DMS 273 (cell line): ENCODE data around the gene ZNF286A.
"Not testable (repeated sequence)": the region's sequence is repeated elsewhere in the genome, so short reads cannot be mapped to it uniquely, and the experiment has no call there.

Experiments
- DNase-seq: peaks from one replicate; lab custom pipeline; 2025; ENCODE audit not compliant: unreplicated experiment; lab: John Stamatoyannopoulos, UW

The ZNF286A gene

DNA sequence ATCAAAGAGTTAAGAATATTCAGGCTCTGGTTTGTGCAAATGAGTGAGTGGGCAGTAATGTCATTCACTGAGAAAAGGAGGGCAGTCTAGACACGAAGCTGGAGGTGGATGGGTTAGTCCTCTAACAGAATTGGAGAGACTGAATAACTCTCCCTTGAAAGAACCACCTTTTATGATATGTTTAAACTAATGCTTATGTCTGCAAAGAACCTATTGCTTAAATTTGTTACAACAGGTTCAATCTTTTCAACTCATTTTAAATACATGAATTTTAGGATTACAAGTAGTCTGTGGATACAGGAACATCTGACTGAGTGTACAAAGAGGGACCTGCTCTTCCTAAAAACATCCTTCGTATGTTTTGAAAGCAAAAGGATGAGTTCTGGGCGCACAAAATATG, 585 bp upstream of the ZNF286A start:
- peak; percentile 11 for DNase-seq

DNA sequence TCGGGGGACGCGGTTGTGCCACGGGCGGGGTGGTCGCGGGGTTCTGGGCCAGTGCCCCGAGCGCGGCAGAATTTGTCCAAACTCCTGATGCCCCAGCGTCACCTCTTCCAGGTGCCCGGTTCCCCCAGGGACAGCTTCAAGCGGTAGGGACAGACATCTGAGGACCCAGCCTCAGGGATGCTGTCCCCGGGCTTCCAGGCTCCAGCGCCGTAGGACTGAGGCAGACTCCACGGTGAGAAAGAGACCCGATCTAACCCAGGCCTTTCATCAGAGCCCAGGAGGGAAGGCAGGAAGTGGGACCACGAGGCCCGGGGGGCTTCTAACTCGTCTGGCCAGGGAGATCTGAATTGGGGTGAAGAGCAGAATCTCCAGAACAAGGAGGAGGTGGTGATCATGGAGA, 385 bp downstream of the ZNF286A start:
- DNase-seq: not testable (repeated sequence)

DNA sequence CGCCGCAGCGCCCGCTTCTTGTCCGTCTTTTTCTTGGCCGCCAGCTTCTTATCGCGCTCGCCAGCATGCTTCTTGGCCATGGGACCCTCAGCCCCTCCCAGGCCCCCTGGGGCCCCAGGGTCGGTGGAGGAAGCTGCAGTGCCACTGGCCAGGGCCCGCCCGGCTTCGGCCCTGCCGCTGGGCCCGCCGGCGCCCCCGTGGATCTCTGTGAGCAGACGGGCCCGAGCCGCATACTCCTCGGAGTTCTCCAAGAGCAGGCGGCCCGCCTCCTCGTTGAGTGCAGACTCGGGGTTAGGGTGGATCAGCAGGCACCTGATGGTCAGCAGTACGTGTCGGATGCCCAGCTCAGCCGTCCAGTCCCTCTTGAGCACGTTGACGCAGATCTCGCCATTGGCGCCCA, 4.7 kb downstream of the ZNF286A start:
- not testable (repeated sequence) for DNase-seq

- DNase-seq: not testable (repeated sequence)
Measured at GRCh38 chr17:15704813-15705212, 5.3 kb downstream of the ZNF286A start.

- not testable (repeated sequence) for DNase-seq
Measured at GRCh38 chr17:15708879-15709278, 9.3 kb downstream of the ZNF286A start.

- DNase-seq: peak; percentile 3
Measured at GRCh38 chr17:15716601-15717563, 17.3 kb downstream of the ZNF286A start.

GRCh38 chr17:15730535-15730934, 31.0 kb downstream of the ZNF286A start:
- not testable (repeated sequence) for DNase-seq

DNA sequence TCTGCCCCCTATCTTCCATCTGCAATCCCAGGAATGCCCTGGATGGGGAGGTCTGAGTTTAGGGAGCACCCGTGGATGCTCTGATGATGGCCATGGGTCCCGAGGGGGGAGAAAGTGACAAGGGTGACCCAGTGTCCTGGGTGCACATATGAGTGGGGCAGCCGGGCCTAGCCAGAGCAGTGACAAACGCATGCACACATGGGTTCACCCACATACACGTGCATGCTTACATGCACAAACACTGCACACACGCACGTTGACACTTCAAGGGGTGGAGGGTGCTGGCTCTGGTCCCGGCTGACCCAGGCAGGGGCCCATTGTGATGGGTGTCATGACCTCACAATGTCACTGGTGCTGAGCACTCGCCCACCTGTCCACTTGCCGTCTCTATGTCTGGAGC, 32.3 kb downstream of the ZNF286A start, which contains the start of gene TBC1D26:
TBC1D26 (plus strand) TSS at position 384 of the 400 bp plus-strand sequence. CDS start 3,066 bp downstream, outside the sequence.
- not testable (repeated sequence) for DNase-seq

- not testable (repeated sequence) for DNase-seq
Measured at GRCh38 chr17:15733174-15733789, 33.7 kb downstream of the ZNF286A start.

DNA sequence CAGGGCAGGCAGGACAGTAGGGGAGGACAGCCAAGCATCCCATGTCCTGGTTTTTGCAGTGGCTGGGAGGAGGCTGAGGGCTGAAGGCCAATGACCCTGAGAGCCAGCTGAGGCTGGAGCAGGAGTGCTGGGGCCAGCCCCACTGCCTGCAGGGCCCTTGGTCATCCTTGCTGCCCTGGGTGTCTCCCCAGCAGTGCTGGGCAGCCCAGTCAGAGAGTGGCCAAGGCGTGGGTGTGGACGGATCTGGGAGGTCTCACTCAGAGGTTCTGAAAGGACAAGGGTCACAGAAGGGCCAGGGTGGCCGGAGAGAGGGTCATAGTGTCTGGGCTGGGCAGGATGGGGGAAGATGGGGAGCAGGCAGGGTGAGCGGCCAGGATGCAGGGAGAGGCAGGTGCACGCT, 37.0 kb downstream of the ZNF286A start:
- not testable (repeated sequence) for DNase-seq

DNA sequence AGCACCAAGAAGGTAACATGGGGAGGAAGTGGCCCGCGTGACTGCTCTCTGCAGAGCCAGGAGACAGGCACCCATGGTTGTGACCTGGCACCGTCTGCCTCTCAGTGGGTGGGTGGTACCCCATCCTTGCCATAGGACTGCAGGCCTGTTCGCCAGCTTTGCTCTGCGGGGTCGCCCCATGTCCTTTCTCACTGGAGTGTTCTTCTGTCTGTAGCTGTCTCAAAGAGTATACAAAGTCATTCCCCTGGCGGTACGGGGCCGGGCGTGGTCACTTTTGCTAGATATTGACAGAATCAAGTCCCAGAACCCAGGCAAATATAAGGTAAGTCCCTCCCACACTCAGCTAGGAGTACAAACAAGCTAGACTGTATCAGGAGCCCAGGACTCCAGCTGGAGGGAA, 38.5 kb downstream of the ZNF286A start:
- no peak for DNase-seq

DNA sequence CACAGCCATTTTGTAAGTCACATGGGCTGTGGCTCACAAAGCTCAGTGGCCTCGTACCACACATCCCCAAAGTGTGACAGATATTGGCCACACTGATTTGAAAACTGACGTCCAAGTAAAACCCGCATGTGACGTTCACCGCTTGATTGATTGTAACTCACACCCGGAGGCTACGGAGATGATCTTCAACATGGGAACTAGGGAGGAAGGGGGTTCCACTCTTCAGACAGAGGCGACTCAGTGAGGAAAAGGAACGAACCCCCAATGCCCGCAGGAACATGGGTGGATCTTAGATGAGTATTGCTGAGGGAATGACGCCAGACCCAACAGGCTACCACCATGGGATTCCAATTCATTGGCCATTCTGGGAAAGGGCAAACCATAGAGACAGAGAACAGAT, 39.7 kb downstream of the ZNF286A start:
- not testable (repeated sequence) for DNase-seq

GRCh38 chr17:15740041-15740440, 40.5 kb downstream of the ZNF286A start:
- peak; percentile 20 for DNase-seq

- DNase-seq: no peak
Measured at GRCh38 chr17:15740570-15741120, 41.1 kb downstream of the ZNF286A start.

DNA sequence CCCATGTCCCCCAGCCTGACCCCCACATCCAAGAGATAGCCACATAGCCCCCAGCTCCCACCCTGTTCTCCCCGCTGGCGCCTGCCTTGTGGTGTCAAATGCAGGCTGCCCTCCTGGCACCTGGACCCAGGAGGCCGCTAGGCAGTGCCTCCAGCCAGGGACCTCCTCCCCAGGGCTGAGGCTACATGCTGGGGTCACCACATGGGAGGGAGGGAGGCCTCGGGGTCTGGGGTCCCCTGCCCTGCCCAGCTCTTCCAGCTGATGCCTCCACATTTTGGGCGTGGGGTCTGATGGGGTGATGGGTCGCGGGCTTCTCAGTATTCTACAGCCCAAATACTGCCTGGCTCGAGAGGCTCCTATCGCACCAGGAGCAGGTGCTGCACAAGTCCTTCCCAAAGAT, 42.1 kb downstream of the ZNF286A start:
- DNase-seq: no peak

GRCh38 chr17:15742051-15742795, 42.7 kb downstream of the ZNF286A start:
- DNase-seq: no peak

GRCh38 chr17:15742921-15743320, 43.4 kb downstream of the ZNF286A start:
- no peak for DNase-seq

DNA sequence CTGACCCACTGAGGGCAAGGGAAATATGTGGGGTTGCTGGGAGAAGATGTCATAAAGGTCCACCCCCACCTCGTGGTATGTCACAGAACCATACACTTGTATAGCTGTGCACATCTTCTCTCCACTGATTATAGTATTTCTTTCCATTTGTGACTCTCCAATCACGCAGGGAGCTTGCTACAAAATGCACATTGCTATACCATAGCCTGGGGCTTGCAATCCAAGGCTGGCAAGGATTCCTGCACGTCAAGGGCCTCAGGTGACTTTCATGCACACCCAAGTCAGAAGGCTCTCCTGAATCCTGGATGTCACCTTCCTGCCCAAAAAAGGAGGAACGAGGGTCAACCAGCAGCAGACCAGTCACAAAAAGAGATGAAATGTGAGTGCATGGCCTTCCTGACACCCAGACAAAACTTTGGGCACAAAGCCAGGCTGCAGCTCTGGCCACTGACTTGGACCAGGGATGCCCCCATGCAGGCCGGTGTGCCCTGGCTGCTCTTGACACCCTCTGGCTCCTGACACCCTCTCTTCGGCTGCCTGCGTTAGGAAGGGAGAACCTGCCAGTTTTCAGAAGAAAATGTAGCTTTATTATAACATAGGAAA, 44.6 kb downstream of the ZNF286A start:
- no peak for DNase-seq

DNA sequence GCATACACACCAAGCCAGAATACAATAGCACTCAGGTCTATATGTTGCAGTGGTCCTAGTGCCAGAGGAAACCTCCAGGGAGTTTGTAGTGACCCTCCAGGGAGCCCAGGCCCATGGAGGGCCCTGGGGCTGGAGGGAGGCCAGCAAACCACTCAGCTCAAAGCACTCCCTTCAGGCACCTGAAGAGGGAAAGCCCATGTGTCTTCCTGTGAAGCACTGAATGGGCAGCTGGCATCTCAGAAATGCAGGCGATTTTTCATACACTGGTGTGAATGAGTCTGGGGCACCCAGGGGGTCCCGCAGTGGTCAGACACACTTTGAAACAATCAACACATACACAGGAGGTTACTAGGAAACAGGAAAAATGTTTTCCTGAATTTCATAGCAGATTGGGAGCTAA, 45.3 kb downstream of the ZNF286A start:
- peak; percentile 5 for DNase-seq

GRCh38 chr17:15749403-15749802, 49.9 kb downstream of the ZNF286A start:
- not testable (repeated sequence) for DNase-seq
